PC-3 (cell line): ENCODE data around the gene TBPL1.

ENCODE experiments used
- CTCF ChIP-seq: fragments of 300-600 bp; sonication (generic); conservative IDR thresholded peaks from 2 replicates; pipeline ENCODE4 v1.5.1; 2017; ENCODE audit warnings: antibody characterized with exemption, low read depth, mild to moderate bottlenecking, low read length
- EZH2 ChIP-seq: fragments of 300-600 bp; sonication (generic); IDR thresholded peaks from one replicate; pipeline ENCODE4 v1.6.1; 2017; ENCODE audit warnings: antibody characterized with exemption, mild to moderate bottlenecking, low read length; ENCODE audit not compliant: unreplicated experiment
- EZH2phosphoT487 ChIP-seq: fragments of 300-600 bp; sonication (generic); IDR thresholded peaks from 2 replicates; pipeline ENCODE4 v1.6.1; 2018; ENCODE audit warnings: mild to moderate bottlenecking, antibody characterized with exemption, low read length, borderline replicate concordance

GRCh38 chr6:133953634-133954415, 801 bp downstream of the TBPL1 start:
- TF ChIP-seq CTCF, result no peak
- no peak for TF ChIP-seq EZH2phosphoT487
- TF ChIP-seq EZH2, result no peak
